WTC11 (cell line): ENCODE data around the gene ST8SIA6. TPM values are rescaled to one million over a fixed set of nuclear protein-coding genes. Genes with fewer than 3 reads are reported as not detected.

Experiments used
- ATAC-seq: fragments of 200-7000 bp; cut with Tn5 transposase; 2 replicates; pipeline ENCODE4 v1.10.0; 2021; ENCODE audit warnings: mild to moderate bottlenecking, moderate library complexity
- CTCF ChIA-PET: fragments of 300-600 bp; sonication (Branson Sonifier 250); formaldehyde crosslinking; loops from one replicate; lab custom pipeline; 2021; ENCODE audit warnings: antibody characterized with exemption; lab: Charles Lee
- POLR2A ChIA-PET: fragments of 350-600 bp; sonication (Branson Sonifier 250); formaldehyde crosslinking; loops from one replicate; lab custom pipeline; 2021; ENCODE audit warnings: antibody characterized with exemption; lab: Charles Lee
- DNase-seq: peaks from one replicate; pipeline ENCODE4 v3.0.0; 2021; ENCODE audit warnings: low spot score
- H3K27ac Mint-ChIP-seq: 2 replicates; pipeline ENCODE4 v1.8.0; 2021; ENCODE audit warnings: mixed read lengths
- H3K27me3 Mint-ChIP-seq: 2 replicates; pipeline ENCODE4 v1.8.0; 2021; ENCODE audit warnings: low read depth, mild to moderate bottlenecking, moderate library complexity, mixed read lengths
- H3K36me3 Mint-ChIP-seq: 2 replicates; pipeline ENCODE4 v1.8.0; 2021; ENCODE audit warnings: mixed read lengths
- H3K4me1 Mint-ChIP-seq: 2 replicates; pipeline ENCODE4 v1.8.0; 2022; ENCODE audit warnings: mixed read lengths
- H3K4me3 Mint-ChIP-seq: 2 replicates; pipeline ENCODE4 v1.8.0; 2021; ENCODE audit warnings: mild to moderate bottlenecking, moderate library complexity, mixed read lengths
- H3K9me3 Mint-ChIP-seq: 2 replicates; pipeline ENCODE4 v1.8.0; 2021; ENCODE audit warnings: mixed read lengths
- CREB1 ChIP-seq: sonication (generic); formaldehyde crosslinking; IDR thresholded peaks from 2 replicates; pipeline ENCODE4 v1.8.0; 2023; ENCODE audit warnings: mild to moderate bottlenecking, missing genetic modification reagents
- FOXK1 ChIP-seq: sonication (generic); formaldehyde crosslinking; IDR thresholded peaks from 2 replicates; pipeline ENCODE4 v1.8.0; 2022; ENCODE audit warnings: mild to moderate bottlenecking, moderate library complexity, missing genetic modification reagents
- FOXP1 ChIP-seq: sonication (generic); formaldehyde crosslinking; IDR thresholded peaks from 2 replicates; pipeline ENCODE4 v1.8.0; 2022; ENCODE audit warnings: missing genetic modification reagents, mild to moderate bottlenecking, moderate library complexity, borderline replicate concordance
- IRF2 ChIP-seq: sonication (generic); formaldehyde crosslinking; IDR thresholded peaks from 2 replicates; pipeline ENCODE4 v1.8.0; 2022; ENCODE audit warnings: low read depth, missing genetic modification reagents, borderline replicate concordance
- JAZF1 ChIP-seq: fragments of 250-450 bp; sonication (Bioruptor Pico); IDR thresholded peaks from 2 replicates; pipeline ENCODE4 v1.9.0; 2021; ENCODE audit warnings: moderate library complexity, mild to moderate bottlenecking, inconsistent platforms
- MLX ChIP-seq: sonication (generic); formaldehyde crosslinking; IDR thresholded peaks from 2 replicates; pipeline ENCODE4 v1.8.1; 2023; ENCODE audit warnings: mild to moderate bottlenecking, missing genetic modification reagents, moderate library complexity
- MXD4 ChIP-seq: fragments of 250-450 bp; sonication (Bioruptor Pico); IDR thresholded peaks from 2 replicates; pipeline ENCODE4 v1.8.0; 2021; ENCODE audit warnings: mild to moderate bottlenecking, moderate library complexity, borderline replicate concordance
- NR1H2 ChIP-seq: sonication (generic); formaldehyde crosslinking; IDR thresholded peaks from 2 replicates; pipeline ENCODE4 v1.9.0; 2021; ENCODE audit warnings: mild to moderate bottlenecking, moderate library complexity, missing genetic modification reagents
- NR2C2 ChIP-seq: sonication (generic); formaldehyde crosslinking; IDR thresholded peaks from 2 replicates; pipeline ENCODE4 v1.8.0; 2022; ENCODE audit warnings: mild to moderate bottlenecking, missing genetic modification reagents
- NR3C1 ChIP-seq: sonication (generic); formaldehyde crosslinking; conservative IDR thresholded peaks from 2 replicates; pipeline ENCODE4 v1.8.1; 2023; ENCODE audit warnings: low read depth, mild to moderate bottlenecking, missing genetic modification reagents
- PRRX2 ChIP-seq: fragments of 250-450 bp; sonication (Bioruptor Pico); IDR thresholded peaks from 2 replicates; pipeline ENCODE4 v1.8.0; 2021; ENCODE audit warnings: mild to moderate bottlenecking
- TEAD1 ChIP-seq: sonication (generic); formaldehyde crosslinking; IDR thresholded peaks from 2 replicates; pipeline ENCODE4 v1.8.0; 2022; ENCODE audit warnings: mild to moderate bottlenecking, missing genetic modification reagents
- ZNF416 ChIP-seq: fragments of 250-450 bp; sonication (Bioruptor Pico); IDR thresholded peaks from 2 replicates; pipeline ENCODE4 v1.9.0; 2021; ENCODE audit warnings: mild to moderate bottlenecking, inconsistent platforms
- ZNF425 ChIP-seq: fragments of 250-450 bp; sonication (Bioruptor Pico); conservative IDR thresholded peaks from 2 replicates; pipeline ENCODE4 v1.9.0; 2021; ENCODE audit warnings: mild to moderate bottlenecking
- ZNF671 ChIP-seq: fragments of 250-450 bp; sonication (Bioruptor Pico); IDR thresholded peaks from 2 replicates; pipeline ENCODE4 v1.8.0; 2021; ENCODE audit warnings: mild to moderate bottlenecking
- total RNA-seq: library from RNA; stranded (reverse); gene quantifications from 3 replicates; pipeline ENCODE4 v1.2.3, GENCODE V29; 2021
- TF ChIP-seq, protein P1 (sequence below): sonication (generic); formaldehyde crosslinking; IDR thresholded peaks from 2 replicates; pipeline ENCODE4 v1.8.0; 2022; ENCODE audit warnings: mild to moderate bottlenecking, missing genetic modification reagents
- TF ChIP-seq, protein P2 (sequence below): sonication (generic); formaldehyde crosslinking; conservative IDR thresholded peaks from 2 replicates; pipeline ENCODE4 v1.8.1; 2023; ENCODE audit warnings: mild to moderate bottlenecking, low read depth, missing genetic modification reagents, moderate library complexity
- TF ChIP-seq, protein P3 (sequence below): sonication (generic); formaldehyde crosslinking; IDR thresholded peaks from 2 replicates; pipeline ENCODE4 v1.8.1; 2022; ENCODE audit warnings: low read depth, mild to moderate bottlenecking, moderate library complexity, missing genetic modification reagents, borderline replicate concordance
- TF ChIP-seq, protein P4 (sequence below): fragments of 250-450 bp; sonication (Bioruptor Pico); IDR thresholded peaks from 2 replicates; pipeline ENCODE4 v2.1.2; 2022; ENCODE audit warnings: mild to moderate bottlenecking, moderate library complexity

ST8SIA6 gene
- total RNA-seq, 1 experiment from 2014 or later: 3.5 TPM

DNA sequence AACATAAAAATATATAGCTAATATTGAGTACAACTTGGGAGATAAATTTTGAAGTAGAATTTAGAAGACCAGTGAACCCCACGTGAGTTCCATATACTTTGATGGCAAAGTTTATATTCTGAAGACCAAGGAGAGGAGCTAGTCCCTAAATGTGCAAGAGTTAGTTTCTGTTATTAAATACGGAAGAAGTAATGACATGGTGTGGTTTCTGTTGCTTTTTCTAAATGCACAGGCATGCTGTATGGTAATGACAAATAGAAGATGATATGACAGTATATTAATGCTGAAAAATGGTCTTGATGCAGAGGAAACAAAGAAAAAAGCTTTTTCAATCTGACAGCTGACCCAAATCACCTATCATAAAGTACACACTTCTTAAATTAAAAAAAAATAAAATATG lies 101.8 kb downstream of the ST8SIA6 start:
- H3K27me3 Mint-ChIP-seq: no peaks in the 10 kb centered on the region
- CTCF ChIA-PET: no interaction called here

More for the DNA sequence above, 101.8 kb downstream of the ST8SIA6 start:
- DNase-seq: no peak
- H3K27ac Mint-ChIP-seq: no peak overlapping the region
- TF ChIP-seq ZNF671 (no peak), FOXP1 (no peak), CREB1 (CRISPR knock-in tag) (no peak), JAZF1 (CRISPR knock-in tag) (no peak), TEAD1 (CRISPR knock-in tag) (no peak), NR1H2 (CRISPR knock-in tag) (no peak), MXD4 (no peak), PRRX2 (CRISPR knock-in tag) (no peak), FOXK1 (no peak), NR3C1 (CRISPR knock-in tag) (no peak), IRF2 (CRISPR knock-in tag) (no peak), ZNF425 (no peak), ZNF416 (CRISPR knock-in tag) (no peak), NR2C2 (CRISPR knock-in tag) (no peak), MLX (CRISPR knock-in tag) (no peak)
- TF ChIP-seq, protein P1, sequence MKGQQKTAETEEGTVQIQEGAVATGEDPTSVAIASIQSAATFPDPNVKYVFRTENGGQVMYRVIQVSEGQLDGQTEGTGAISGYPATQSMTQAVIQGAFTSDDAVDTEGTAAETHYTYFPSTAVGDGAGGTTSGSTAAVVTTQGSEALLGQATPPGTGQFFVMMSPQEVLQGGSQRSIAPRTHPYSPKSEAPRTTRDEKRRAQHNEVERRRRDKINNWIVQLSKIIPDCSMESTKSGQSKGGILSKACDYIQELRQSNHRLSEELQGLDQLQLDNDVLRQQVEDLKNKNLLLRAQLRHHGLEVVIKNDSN: no peak
- TF ChIP-seq, protein P2, sequence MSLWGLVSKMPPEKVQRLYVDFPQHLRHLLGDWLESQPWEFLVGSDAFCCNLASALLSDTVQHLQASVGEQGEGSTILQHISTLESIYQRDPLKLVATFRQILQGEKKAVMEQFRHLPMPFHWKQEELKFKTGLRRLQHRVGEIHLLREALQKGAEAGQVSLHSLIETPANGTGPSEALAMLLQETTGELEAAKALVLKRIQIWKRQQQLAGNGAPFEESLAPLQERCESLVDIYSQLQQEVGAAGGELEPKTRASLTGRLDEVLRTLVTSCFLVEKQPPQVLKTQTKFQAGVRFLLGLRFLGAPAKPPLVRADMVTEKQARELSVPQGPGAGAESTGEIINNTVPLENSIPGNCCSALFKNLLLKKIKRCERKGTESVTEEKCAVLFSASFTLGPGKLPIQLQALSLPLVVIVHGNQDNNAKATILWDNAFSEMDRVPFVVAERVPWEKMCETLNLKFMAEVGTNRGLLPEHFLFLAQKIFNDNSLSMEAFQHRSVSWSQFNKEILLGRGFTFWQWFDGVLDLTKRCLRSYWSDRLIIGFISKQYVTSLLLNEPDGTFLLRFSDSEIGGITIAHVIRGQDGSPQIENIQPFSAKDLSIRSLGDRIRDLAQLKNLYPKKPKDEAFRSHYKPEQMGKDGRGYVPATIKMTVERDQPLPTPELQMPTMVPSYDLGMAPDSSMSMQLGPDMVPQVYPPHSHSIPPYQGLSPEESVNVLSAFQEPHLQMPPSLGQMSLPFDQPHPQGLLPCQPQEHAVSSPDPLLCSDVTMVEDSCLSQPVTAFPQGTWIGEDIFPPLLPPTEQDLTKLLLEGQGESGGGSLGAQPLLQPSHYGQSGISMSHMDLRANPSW (CRISPR knock-in tag): no peak
- TF ChIP-seq, protein P3, sequence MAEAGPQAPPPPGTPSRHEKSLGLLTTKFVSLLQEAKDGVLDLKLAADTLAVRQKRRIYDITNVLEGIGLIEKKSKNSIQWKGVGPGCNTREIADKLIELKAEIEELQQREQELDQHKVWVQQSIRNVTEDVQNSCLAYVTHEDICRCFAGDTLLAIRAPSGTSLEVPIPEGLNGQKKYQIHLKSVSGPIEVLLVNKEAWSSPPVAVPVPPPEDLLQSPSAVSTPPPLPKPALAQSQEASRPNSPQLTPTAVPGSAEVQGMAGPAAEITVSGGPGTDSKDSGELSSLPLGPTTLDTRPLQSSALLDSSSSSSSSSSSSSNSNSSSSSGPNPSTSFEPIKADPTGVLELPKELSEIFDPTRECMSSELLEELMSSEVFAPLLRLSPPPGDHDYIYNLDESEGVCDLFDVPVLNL (CRISPR knock-in tag): no peak
- TF ChIP-seq, protein P4, sequence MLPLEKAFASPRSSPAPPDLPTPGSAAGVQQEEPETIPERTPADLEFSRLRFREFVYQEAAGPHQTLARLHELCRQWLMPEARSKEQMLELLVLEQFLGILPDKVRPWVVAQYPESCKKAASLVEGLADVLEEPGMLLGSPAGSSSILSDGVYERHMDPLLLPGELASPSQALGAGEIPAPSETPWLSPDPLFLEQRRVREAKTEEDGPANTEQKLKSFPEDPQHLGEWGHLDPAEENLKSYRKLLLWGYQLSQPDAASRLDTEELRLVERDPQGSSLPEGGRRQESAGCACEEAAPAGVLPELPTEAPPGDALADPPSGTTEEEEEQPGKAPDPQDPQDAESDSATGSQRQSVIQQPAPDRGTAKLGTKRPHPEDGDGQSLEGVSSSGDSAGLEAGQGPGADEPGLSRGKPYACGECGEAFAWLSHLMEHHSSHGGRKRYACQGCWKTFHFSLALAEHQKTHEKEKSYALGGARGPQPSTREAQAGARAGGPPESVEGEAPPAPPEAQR (CRISPR knock-in tag): no peak
- TF ChIP-seq, all 79 proteins: peak for 0
- no peaks in the 10 kb centered on the region for H3K36me3 Mint-ChIP-seq
- no peak for ATAC-seq
- no peak overlapping the region for H3K4me3 Mint-ChIP-seq
- POLR2A ChIA-PET: no interaction called here
- peaks cover 5% of the 10 kb centered on the region; the same call in 1 of the 2 replicates for H3K4me1 Mint-ChIP-seq
- H3K9me3 Mint-ChIP-seq: peaks cover 7% of the 10 kb centered on the region
